Upper lobe of left lung (tissue), 6 donors: ENCODE results near the gene ARFGAP2. TPM values are rescaled to one million over a fixed set of nuclear protein-coding genes. Genes with fewer than 3 reads are reported as not detected.

ENCODE experiments used
- ATAC-seq, 2 donors: fragments of 200-7000 bp; cut with Tn5 transposase; one replicate each; pipeline ENCODE4 v1.9.1; 2022; ENCODE audit warnings: mild to moderate bottlenecking in 2 of 2, moderate library complexity in 2 of 2; ENCODE audit not compliant: low FRiP score in 2 of 2
- DNase-seq, 2 donors: peaks; one replicate each; pipeline ENCODE4 v3.0.0-alpha.2; 2019 to 2020
- H3K27ac ChIP-seq, 4 donors: fragments of 200-600 bp; sonication (generic); one replicate each; pipeline ENCODE4 v1.5.1; 2016 to 2019
- H3K27me3 ChIP-seq, 4 donors: fragments of 200-600 bp; sonication (generic); one replicate each; pipeline ENCODE4 v1.5.1; 2017 to 2019
- H3K36me3 ChIP-seq, 4 donors: fragments of 200-600 bp; sonication (generic); one replicate each; pipeline ENCODE4 v1.5.1; 2016 to 2019
- H3K4me1 ChIP-seq, 4 donors: fragments of 200-600 bp; sonication (generic); one replicate each; pipeline ENCODE4 v1.5.1; 2018 to 2019
- H3K4me3 ChIP-seq, 4 donors: fragments of 200-600 bp; sonication (generic); one replicate each; pipeline ENCODE4 v1.5.1; 2017 to 2019; ENCODE audit warnings: mild to moderate bottlenecking in 2 of 4, moderate library complexity in 1 of 4
- H3K9me3 ChIP-seq, 4 donors: fragments of 200-600 bp; sonication (generic); one replicate each; pipeline ENCODE4 v1.5.1; 2018 to 2019
- EP300 ChIP-seq, 4 donors: sonication (generic); formaldehyde crosslinking; IDR thresholded peaks; one replicate each; pipeline ENCODE4 v1.5.1; 2017; ENCODE audit warnings: antibody characterized with exemption in 4 of 4, control low read depth in 2 of 4
- POLR2A ChIP-seq, 4 donors: fragments of 450-650 bp; IDR thresholded peaks; one replicate each; pipeline ENCODE4 v1.5.1; 2016 to 2017; ENCODE audit warnings: antibody characterized with exemption in 4 of 4, mild to moderate bottlenecking in 2 of 4
- POLR2AphosphoS5 ChIP-seq, 2 donors: sonication (generic); formaldehyde crosslinking; IDR thresholded peaks; one replicate each; pipeline ENCODE4 v1.5.1; 2017; ENCODE audit warnings: antibody characterized with exemption in 2 of 2
- WGBS, 2 donors: methylation state at CpG; one replicate each; pipeline ENCODE4 v1.1.5; 2017 to 2018; 5-methylcytosine and 5-hydroxymethylcytosine counted together
- total RNA-seq, 6 donors: library from RNA; depleted of rRNA in 4 of 6; stranded (reverse); fragments of >200 nt in 4 of 6; gene quantifications; one replicate each; pipeline versions ENCODE4 v1.1.0 to v1.2.1, GENCODE V29; 2016 to 2021
- TF ChIP-seq, protein P1 (sequence below), 6 experiments: fragments of 450-650 bp in 4 of 6; fragments of 200-600 bp in 2 of 6; sonication (generic) in 2 of 6; IDR thresholded peaks; one replicate each; pipeline ENCODE4 v1.5.1; 2016 to 2019; ENCODE audit warnings: antibody characterized with exemption in 6 of 6
- donor health status: DM: no; HTN: no; CAD: no; lungs with moderate emphysema.
- donor health status: DM: no; HTN: yes; CAD: no; lungs with severe emphysema.

Gene ARFGAP2
- total RNA-seq, 6 donors from 2014 or later, result 93.6 to 257 (median 110) TPM

DNA sequence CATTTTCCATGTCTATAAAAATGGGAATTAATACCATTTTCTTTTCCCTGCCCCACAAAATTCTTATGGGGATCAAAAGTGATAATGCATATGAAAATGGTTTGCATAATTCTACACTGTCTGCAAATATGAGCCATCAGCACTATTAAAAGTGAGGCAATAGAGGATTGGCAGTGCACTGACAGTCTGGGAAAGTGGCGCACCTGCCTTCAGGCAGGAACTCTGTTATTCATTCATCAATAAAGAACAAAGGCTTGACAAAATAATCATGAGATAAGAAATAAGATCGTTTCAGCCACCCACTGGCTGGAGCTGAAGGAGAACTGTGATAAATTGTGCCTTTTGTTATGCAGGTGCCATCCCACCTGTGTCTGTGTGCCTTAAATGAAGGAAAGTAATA lies 49.5 kb downstream of the ARFGAP2 start:
- Histone ChIP-seq H3K4me3 (no peak overlapping the region), H3K9me3 (no peaks in the 10 kb centered on the region), H3K27ac (no peak overlapping the region), H3K4me1 (no peaks in the 10 kb centered on the region), H3K27me3 (no peaks in the 10 kb centered on the region), H3K36me3 (no peaks in the 10 kb centered on the region)
- no peak for ATAC-seq
- no peak for DNase-seq
- WGBS, 2 donors, result 63 to 73% methylated on average over 2 of the region's 2 CpGs
- TF ChIP-seq POLR2A (IDR thresholded peaks at IDR 0.05) (no peak), EP300 (IDR thresholded peaks at IDR 0.05) (no peak), POLR2AphosphoS5 (IDR thresholded peaks at IDR 0.05) (no peak)
- TF ChIP-seq, protein P1, sequence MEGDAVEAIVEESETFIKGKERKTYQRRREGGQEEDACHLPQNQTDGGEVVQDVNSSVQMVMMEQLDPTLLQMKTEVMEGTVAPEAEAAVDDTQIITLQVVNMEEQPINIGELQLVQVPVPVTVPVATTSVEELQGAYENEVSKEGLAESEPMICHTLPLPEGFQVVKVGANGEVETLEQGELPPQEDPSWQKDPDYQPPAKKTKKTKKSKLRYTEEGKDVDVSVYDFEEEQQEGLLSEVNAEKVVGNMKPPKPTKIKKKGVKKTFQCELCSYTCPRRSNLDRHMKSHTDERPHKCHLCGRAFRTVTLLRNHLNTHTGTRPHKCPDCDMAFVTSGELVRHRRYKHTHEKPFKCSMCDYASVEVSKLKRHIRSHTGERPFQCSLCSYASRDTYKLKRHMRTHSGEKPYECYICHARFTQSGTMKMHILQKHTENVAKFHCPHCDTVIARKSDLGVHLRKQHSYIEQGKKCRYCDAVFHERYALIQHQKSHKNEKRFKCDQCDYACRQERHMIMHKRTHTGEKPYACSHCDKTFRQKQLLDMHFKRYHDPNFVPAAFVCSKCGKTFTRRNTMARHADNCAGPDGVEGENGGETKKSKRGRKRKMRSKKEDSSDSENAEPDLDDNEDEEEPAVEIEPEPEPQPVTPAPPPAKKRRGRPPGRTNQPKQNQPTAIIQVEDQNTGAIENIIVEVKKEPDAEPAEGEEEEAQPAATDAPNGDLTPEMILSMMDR (IDR thresholded peaks at IDR 0.05), result no peak

DNA sequence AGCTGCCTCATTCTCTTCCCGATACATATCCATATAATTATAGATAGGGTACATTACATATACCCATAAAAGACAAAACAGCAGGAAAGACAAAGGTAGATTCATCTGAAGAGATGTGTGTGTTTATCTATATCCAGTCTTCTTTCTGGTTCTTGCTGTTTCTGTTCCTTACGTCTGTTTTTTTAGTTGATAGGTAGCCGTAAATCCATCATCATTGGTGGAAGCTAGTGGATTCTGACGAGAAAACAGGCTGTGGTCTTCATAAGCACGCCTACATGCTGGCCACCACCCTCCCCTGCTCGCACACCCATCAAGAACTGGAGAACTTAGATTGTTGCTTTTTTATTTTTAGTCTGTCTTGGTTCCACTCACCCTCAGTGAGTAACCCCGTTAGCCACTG lies 51.6 kb downstream of the ARFGAP2 start:
- ATAC-seq, result no peak

DNA sequence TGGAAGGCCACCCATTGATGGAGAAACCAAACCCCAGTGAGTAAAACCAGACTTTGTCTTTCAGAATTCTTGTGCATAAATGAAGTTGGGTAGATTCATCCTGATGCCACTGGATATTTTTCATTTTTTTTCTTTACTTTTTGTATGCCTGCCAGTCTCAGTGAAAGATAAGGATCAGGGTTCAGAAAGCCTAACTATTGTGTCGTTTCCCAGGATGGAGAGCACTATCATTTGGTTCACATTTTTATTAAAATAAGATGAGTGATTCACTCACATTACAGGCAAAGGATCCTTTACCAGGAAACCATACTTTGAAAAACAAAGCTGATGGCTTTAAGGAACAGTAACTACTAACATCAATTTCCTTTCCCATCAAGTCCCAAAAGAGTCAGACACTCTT lies 52.0 kb downstream of the ARFGAP2 start:
- Histone ChIP-seq H3K36me3 (no peaks in the 10 kb centered on the region), H3K4me3 (no peak overlapping the region), H3K27ac (no peak overlapping the region), H3K9me3 (no peaks in the 10 kb centered on the region), H3K4me1 (no peaks in the 10 kb centered on the region), H3K27me3 (no peaks in the 10 kb centered on the region)
- DNase-seq (no peak), ATAC-seq (no peak)
- TF ChIP-seq, protein P1 (IDR thresholded peaks at IDR 0.05), result no peak
- TF ChIP-seq EP300 (IDR thresholded peaks at IDR 0.05), result no peak
- no peak for TF ChIP-seq POLR2AphosphoS5 (IDR thresholded peaks at IDR 0.05)
- no peak for TF ChIP-seq POLR2A (IDR thresholded peaks at IDR 0.05)
- WGBS, 2 donors, result 55 to 75% methylated on average over 1 of the region's 1 CpG

More for the DNA sequence above, 51.6 kb downstream of the ARFGAP2 start:
- TF ChIP-seq POLR2A (IDR thresholded peaks at IDR 0.05) (no peak), POLR2AphosphoS5 (IDR thresholded peaks at IDR 0.05) (no peak), EP300 (IDR thresholded peaks at IDR 0.05) (no peak)
- TF ChIP-seq, protein P1 (IDR thresholded peaks at IDR 0.05), result no peak
- H3K4me3 ChIP-seq, result no peak overlapping the region
- DNase-seq, result no peak
- no peaks in the 10 kb centered on the region for H3K36me3 ChIP-seq
- no peaks in the 10 kb centered on the region for H3K4me1 ChIP-seq
- H3K9me3 ChIP-seq, result no peaks in the 10 kb centered on the region
- H3K27ac ChIP-seq, result no peak overlapping the region
- H3K27me3 ChIP-seq, result no peaks in the 10 kb centered on the region
- WGBS, 2 donors, result 86 to 88% methylated on average over 7 of the region's 7 CpGs

DNA sequence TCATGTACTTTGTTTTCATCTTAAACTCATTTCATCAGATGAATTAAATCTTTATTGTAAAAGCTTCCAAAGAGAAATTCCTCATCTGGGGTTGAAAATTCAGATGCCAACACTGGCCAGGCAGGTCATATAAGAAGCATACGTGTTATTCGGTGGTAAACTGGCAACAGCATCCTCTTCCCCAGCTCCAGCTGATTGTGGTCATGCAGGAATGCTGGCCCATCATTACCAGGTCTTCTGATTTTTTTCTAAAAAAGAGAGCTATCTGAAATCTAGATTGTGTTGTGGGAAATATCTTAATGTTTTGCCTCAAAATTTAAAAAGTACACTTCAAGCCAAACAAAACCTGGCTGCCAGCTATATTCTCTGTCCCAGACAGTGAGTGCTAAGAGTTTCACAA lies 53.6 kb downstream of the ARFGAP2 start:
- H3K9me3 ChIP-seq, result no peaks in the 10 kb centered on the region
- no peaks in the 10 kb centered on the region for H3K36me3 ChIP-seq
- no peaks in the 10 kb centered on the region for H3K4me1 ChIP-seq
- no peak for ATAC-seq
- H3K27me3 ChIP-seq, result no peaks in the 10 kb centered on the region
- H3K27ac ChIP-seq, result no peak overlapping the region
- no peak overlapping the region for H3K4me3 ChIP-seq
- no peak for TF ChIP-seq EP300 (IDR thresholded peaks at IDR 0.05)
- DNase-seq, result no peak
- WGBS, 2 donors, result 82 to 90% methylated on average over 2 of the region's 2 CpGs

DNA sequence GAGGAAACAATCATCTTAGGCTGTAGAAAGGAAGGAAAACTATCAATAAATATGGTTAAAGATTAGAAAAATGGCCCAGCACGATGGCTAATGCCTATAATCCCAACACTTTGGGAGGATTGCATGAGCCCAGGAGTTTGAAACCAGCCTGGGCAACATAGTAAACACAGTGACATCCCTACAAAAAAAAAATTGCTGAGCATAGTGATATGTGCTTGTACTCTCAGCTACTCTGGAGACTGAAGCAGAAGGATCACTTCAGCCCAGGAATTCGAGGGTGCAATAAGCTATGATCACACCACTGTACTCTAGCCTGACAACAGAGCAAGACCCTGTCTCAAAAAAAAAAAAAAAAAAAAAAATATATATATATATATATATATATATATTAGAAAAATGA lies 54.9 kb downstream of the ARFGAP2 start:
- DNase-seq, result no peak
- Histone ChIP-seq H3K4me3 (no peak overlapping the region), H3K27me3 (no peaks in the 10 kb centered on the region), H3K36me3 (no peaks in the 10 kb centered on the region), H3K4me1 (no peaks in the 10 kb centered on the region), H3K9me3 (no peaks in the 10 kb centered on the region), H3K27ac (no peak overlapping the region)
- no peak for ATAC-seq
- 47 to 67% methylated on average over 2 of the region's 2 CpGs for WGBS, 2 donors
- TF ChIP-seq EP300 (IDR thresholded peaks at IDR 0.05), result no peak
- no peak for TF ChIP-seq POLR2A (IDR thresholded peaks at IDR 0.05)
- TF ChIP-seq POLR2AphosphoS5 (IDR thresholded peaks at IDR 0.05), result no peak
- TF ChIP-seq, protein P1 (IDR thresholded peaks at IDR 0.05), result no peak
